ENCODE data around the gene BAG5.

Gene BAG5

GRCh38 chr14:103546652-103547454 is 15.6 kb downstream of the BAG5 start:
- peak; percentile 84 for DNase-seq

GRCh38 chr14:103545915-103546651 is 16.4 kb downstream of the BAG5 start:
- DNase-seq = no peak

GRCh38 chr14:103545219-103545914 is 17.1 kb downstream of the BAG5 start:
- no peak for DNase-seq

- DNase-seq = no peak
Measured at GRCh38 chr14:103544388-103545218, 17.9 kb downstream of the BAG5 start.

- no peak for DNase-seq
Measured at GRCh38 chr14:103543721-103544387, 18.6 kb downstream of the BAG5 start.

GRCh38 chr14:103543140-103543539 is 19.3 kb downstream of the BAG5 start:
- no peak for DNase-seq

- no peak for DNase-seq
Measured at GRCh38 chr14:103542605-103543088, 19.8 kb downstream of the BAG5 start.

GRCh38 chr14:103541709-103542604 is 20.5 kb downstream of the BAG5 start:
- no peak for DNase-seq

- no peak for DNase-seq
Measured at GRCh38 chr14:103540821-103541708, 21.4 kb downstream of the BAG5 start.

GRCh38 chr14:103539056-103539825 is 23.2 kb downstream of the BAG5 start:
- no peak for DNase-seq

- DNase-seq = no peak
Measured at GRCh38 chr14:103538291-103539055, 24.0 kb downstream of the BAG5 start.

- DNase-seq = no peak
Measured at GRCh38 chr14:103537175-103537990, 25.1 kb downstream of the BAG5 start.

- DNase-seq = no peak
Measured at GRCh38 chr14:103536693-103537092, 25.8 kb downstream of the BAG5 start.

GRCh38 chr14:103535891-103536565 is 26.4 kb downstream of the BAG5 start:
- DNase-seq = no peak

GRCh38 chr14:103535081-103535890 is 27.2 kb downstream of the BAG5 start:
- no peak for DNase-seq

Measured in T-helper 9 cell (primary cell).